Activated CD4-positive, alpha-beta T cell treated with anti-CD3 and anti-CD28 coated beads, Interleukin-2, amount 10 ng/mL, durations not matched to agents 7 days and 5 days (primary cell): ENCODE results near the gene CD38. TPM values are rescaled to one million over a fixed set of nuclear protein-coding genes. Genes with fewer than 3 reads are reported as not detected.
"Not testable (repeated sequence)": the region's sequence is repeated elsewhere in the genome, so short reads cannot be mapped to it uniquely, and the experiment has no call there.

ENCODE experiments used
- CTCF ChIA-PET: fragments of 350-600 bp; sonication (Branson Sonifier 250); formaldehyde crosslinking; loops from one replicate; lab custom pipeline; 2021; ENCODE audit warnings: antibody characterized with exemption; lab: Charles Lee
- POLR2A ChIA-PET: fragments of 350-600 bp; sonication (Branson Sonifier 250); formaldehyde crosslinking; loops from one replicate; lab custom pipeline; 2021; ENCODE audit warnings: antibody characterized with exemption; lab: Charles Lee
- DNase-seq: peaks from one replicate; pipeline ENCODE4 v3.0.0-alpha.2; 2020
- H3K27ac Mint-ChIP-seq: one replicate; pipeline ENCODE4 v1.8.0; 2021; ENCODE audit warnings: mild to moderate bottlenecking, moderate library complexity, mixed read lengths
- H3K27me3 Mint-ChIP-seq: one replicate; pipeline ENCODE4 v1.8.0; 2021; ENCODE audit warnings: mixed read lengths
- H3K36me3 Mint-ChIP-seq: one replicate; pipeline ENCODE4 v1.8.0; 2021; ENCODE audit warnings: low read depth, mixed read lengths
- H3K4me1 Mint-ChIP-seq: one replicate; pipeline ENCODE4 v1.8.0; 2021; ENCODE audit warnings: mixed read lengths
- H3K4me3 Mint-ChIP-seq: one replicate; pipeline ENCODE4 v1.8.0; 2021; ENCODE audit warnings: mild to moderate bottlenecking, moderate library complexity, mixed read lengths
- H3K9me3 Mint-ChIP-seq: one replicate; pipeline ENCODE4 v1.8.0; 2021; ENCODE audit warnings: mixed read lengths
- total RNA-seq, 2 experiments: library from RNA; stranded (reverse); gene quantifications; one replicate each; pipeline ENCODE4 v1.2.3, GENCODE V29; 2021

Gene CD38
- total RNA-seq, 2 experiments from 2014 or later, result 87.4 to 95.3 TPM

DNA sequence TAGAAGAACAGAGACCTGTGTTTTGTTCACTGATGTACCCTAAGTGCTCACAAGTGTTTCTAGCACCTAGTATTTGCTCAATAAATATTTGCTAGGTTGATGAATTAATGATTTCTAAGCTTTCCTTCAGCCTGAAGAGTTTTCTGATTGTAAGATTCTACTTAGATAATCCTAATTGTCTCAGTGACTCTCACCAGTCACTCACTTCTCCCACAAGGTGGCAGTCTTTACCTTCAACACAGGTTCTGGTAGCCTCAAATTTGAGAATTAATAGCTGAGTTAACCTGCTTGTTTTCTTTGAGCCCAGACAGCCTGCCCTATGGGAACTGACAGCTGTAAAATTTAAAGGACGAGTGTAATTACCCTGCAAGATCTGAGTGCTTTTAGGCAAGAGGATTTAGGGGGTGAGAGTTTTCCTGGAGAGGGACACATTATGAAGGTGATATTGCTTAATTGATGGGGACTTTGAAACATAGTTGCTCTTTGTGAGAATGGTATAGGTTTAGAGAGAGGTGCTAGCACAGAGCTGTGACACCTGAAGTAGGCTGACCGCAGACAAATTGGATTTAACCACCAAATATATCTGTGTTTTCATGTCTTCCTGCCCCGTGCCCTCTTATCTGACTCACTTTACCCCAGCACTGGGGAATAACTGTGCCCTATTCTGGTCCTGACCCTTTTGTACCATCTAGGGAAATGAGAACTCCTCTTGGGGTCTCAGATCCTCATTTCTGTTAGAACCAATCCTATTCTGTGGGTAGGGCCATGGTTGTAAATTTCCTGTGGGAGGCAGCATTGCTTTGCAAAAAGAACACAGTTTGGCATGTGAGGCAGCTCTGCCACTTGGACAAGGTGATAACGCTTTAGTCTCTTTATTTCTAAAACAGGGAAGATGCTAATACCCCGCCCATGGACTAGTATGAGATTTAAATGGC, 27.7 kb downstream of the CD38 start:
- Mint-ChIP-seq H3K27ac (no peak overlapping the region), H3K9me3 (no peaks in the 10 kb centered on the region), H3K36me3 (peaks cover 25% of the 10 kb centered on the region), H3K4me3 (no peak overlapping the region), H3K27me3 (no peaks in the 10 kb centered on the region), H3K4me1 (peaks cover 51% of the 10 kb centered on the region)
- ChIA-PET CTCF (interaction anchor here (0.7 to 2.6 kb wide), 8 partner anchors 11 to 151 kb away, joined by 3 to 9 read pairs (median 3); no protein-coding TSS in a partner anchor), POLR2A (no interaction called here)
- DNase-seq, result peak; percentile 62

DNA sequence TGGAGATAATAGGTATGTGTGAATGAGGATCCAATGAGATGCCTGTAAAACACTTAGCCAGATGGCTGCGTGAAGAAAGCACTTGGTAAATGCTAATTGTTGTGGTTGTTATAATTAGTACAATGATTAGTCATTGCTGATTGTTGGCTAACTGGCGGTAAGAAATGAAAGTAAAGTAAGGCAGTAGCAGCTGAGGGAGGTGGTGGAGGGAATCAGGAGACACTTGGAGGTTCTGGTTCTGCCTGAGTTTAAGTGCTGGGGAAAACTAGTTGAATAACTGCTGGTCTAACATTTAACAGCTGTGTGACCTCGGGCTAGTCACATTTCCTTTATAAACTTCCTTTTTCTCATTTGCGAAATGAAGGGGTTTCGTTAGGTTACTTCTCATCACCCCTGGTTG, 30.9 kb downstream of the CD38 start:
- H3K27ac Mint-ChIP-seq, result no peak overlapping the region
- peaks cover 47% of the 10 kb centered on the region for H3K4me1 Mint-ChIP-seq
- no peaks in the 10 kb centered on the region for H3K9me3 Mint-ChIP-seq
- H3K4me3 Mint-ChIP-seq, result no peak overlapping the region
- POLR2A ChIA-PET, result interaction anchor here (0.6 to 1.0 kb wide), 2 partner anchors 88 to 1549 kb away, joined by 3 to 9 read pairs; no protein-coding TSS in a partner anchor
- no peak for DNase-seq
- H3K27me3 Mint-ChIP-seq, result no peaks in the 10 kb centered on the region
- H3K36me3 Mint-ChIP-seq, result peaks cover 35% of the 10 kb centered on the region
- CTCF ChIA-PET, result interaction anchor here (1.0 to 1.4 kb wide), 3 partner anchors 18 to 67 kb away, joined by 3 read pairs; no protein-coding TSS in a partner anchor

DNA sequence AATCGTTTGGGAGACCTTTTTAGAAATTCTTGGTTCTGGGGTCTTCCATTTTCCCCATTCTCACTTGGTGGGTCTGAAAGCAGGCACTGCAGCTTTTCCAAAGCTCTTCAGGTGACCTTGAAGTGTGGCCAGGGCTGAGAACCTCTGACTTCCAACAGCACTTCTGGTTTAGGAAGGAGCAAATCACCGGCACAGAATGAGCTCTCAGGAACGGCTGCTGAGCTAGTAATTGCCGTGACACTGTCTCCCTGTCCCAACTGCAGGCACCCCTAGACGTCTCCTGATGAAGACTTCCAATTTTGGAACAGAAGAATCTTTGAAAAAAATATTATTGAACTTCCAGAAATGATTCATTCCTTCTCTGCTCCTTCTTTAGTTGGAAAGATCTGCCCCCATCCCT, 31.3 kb downstream of the CD38 start:
- DNase-seq, result no peak
- Mint-ChIP-seq H3K27ac (no peak overlapping the region), H3K4me1 (peaks cover 51% of the 10 kb centered on the region), H3K27me3 (no peaks in the 10 kb centered on the region), H3K36me3 (peaks cover 39% of the 10 kb centered on the region), H3K4me3 (no peak overlapping the region), H3K9me3 (no peaks in the 10 kb centered on the region)
- CTCF ChIA-PET, result interaction anchor here (1.1 to 1.4 kb wide), 2 partner anchors 18 to 68 kb away, joined by 3 read pairs; no protein-coding TSS in a partner anchor
- POLR2A ChIA-PET, result interaction anchor here (1.0 kb wide), 1 partner anchor 89 kb away, joined by 3 read pairs; no protein-coding TSS in a partner anchor

DNA sequence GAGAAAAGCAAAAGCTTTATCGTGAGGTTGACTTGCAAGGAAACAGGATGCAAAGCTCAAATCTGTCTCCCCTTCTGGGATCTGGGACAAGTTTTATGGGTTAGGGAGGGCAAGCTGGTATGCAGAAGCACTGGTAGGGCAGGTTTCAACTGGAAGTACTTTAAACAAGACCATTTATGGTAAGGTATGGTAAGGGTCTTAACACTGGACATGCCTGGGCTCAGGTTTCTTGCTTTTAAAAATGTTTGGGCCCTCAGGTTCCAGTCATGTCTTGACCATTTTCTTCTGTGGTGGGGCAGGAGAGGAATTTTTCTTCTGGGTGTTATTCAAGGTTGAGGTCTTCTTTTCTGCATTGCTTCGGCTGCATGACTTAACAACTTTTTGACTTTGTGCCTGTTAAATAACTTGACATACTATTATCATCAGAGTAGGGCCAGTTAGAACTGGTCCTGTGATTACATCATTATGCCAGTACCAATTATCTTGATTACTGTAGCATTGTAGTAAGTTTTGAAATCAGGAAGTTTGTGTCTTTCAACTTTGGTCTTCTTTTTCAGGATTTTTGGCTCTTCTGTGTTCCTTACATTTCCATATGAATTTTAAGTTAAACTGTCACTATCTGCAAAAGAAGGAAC, 33.7 kb downstream of the CD38 start:
- no peak for DNase-seq

DNA sequence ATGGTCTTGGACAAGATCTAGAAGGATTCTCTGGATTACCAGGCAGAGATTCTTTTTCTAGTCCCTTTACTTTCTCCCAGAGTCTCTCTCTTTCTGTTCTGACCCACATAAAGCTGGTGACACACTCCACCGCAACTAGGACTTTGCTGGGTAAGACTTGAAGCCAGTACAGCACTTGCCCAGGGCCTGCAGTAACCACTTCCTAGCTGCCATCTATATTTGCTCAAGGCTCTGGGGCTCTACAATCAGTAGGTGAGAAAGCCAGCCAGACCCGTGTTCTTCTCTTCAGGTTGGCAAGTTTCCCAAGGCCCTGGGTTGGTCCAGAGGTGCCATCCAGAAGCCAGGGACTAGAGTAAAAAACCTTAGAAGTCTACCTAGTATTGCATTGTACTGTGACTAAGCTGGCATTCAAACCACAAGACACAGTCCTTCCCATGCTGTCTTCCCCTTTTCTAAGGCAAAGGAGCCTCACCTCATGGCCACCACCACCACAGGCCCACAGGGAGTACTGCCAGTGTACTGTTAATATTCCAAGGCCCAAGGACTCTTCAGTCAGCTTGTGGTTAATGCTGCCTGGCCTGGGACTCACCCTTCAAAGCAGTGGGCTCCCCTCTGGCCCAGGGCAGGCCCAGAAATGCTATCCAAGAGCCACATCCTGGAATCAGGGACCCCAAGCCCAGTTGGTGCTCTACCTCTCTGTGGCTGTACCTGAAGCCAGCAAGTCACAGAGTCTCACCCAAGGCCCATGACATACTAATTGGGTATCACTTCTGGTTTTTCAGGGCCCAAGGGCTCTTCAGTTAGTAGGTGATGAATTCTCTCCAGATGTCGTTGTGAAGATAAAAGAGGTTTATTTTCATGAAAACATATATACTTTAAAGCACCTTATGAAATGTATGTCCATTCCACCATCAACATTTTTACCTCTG, 54.7 kb downstream of the CD38 start:
- no peak overlapping the region for H3K27ac Mint-ChIP-seq
- H3K9me3 Mint-ChIP-seq, result peaks cover 7% of the 10 kb centered on the region
- POLR2A ChIA-PET, result no interaction called here
- peaks cover 86% of the 10 kb centered on the region for H3K36me3 Mint-ChIP-seq
- no peaks in the 10 kb centered on the region for H3K27me3 Mint-ChIP-seq
- H3K4me1 Mint-ChIP-seq, result peaks cover 25% of the 10 kb centered on the region
- no peak overlapping the region for H3K4me3 Mint-ChIP-seq
- CTCF ChIA-PET, result no interaction called here
- DNase-seq, result no peak

More for the DNA sequence above, 33.7 kb downstream of the CD38 start:
- H3K4me3 Mint-ChIP-seq, result no peak overlapping the region
- H3K36me3 Mint-ChIP-seq, result peaks cover 54% of the 10 kb centered on the region
- no peaks in the 10 kb centered on the region for H3K27me3 Mint-ChIP-seq
- peaks cover 42% of the 10 kb centered on the region for H3K4me1 Mint-ChIP-seq
- POLR2A ChIA-PET, result no interaction called here
- H3K9me3 Mint-ChIP-seq, result no peaks in the 10 kb centered on the region
- CTCF ChIA-PET, result no interaction called here
- H3K27ac Mint-ChIP-seq, result no peak overlapping the region

- H3K4me3 Mint-ChIP-seq, result no peak overlapping the region
- CTCF ChIA-PET, result interaction anchor here (0.9 kb wide), 1 partner anchor 14 kb away, joined by 3 read pairs; no protein-coding TSS in a partner anchor
- POLR2A ChIA-PET, result no interaction called here
- H3K9me3 Mint-ChIP-seq, result peaks cover 7% of the 10 kb centered on the region
- no peaks in the 10 kb centered on the region for H3K27me3 Mint-ChIP-seq
- peaks cover 89% of the 10 kb centered on the region for H3K36me3 Mint-ChIP-seq
- H3K4me1 Mint-ChIP-seq, result peaks cover 33% of the 10 kb centered on the region
- no peak for DNase-seq
- H3K27ac Mint-ChIP-seq, result no peak overlapping the region
Observed at GRCh38 chr4:15833801-15834200, 55.7 kb downstream of the CD38 start.

GRCh38 chr4:15836362-15836761, 58.2 kb downstream of the CD38 start:
- ChIA-PET POLR2A (interaction anchor here (0.6 kb wide), 1 partner anchor 81 kb away, joined by 6 read pairs; no protein-coding TSS in a partner anchor), CTCF (interaction anchor here (0.5 kb wide), 1 partner anchor 428 kb away, joined by 3 read pairs; no protein-coding TSS in a partner anchor)
- H3K27me3 Mint-ChIP-seq, result no peaks in the 10 kb centered on the region
- H3K4me3 Mint-ChIP-seq, result no peak overlapping the region
- H3K27ac Mint-ChIP-seq, result no peak overlapping the region
- peaks cover 23% of the 10 kb centered on the region for H3K4me1 Mint-ChIP-seq
- H3K9me3 Mint-ChIP-seq, result peaks cover 4% of the 10 kb centered on the region
- no peak for DNase-seq
- peaks cover 86% of the 10 kb centered on the region for H3K36me3 Mint-ChIP-seq

GRCh38 chr4:15837591-15837990, 59.5 kb downstream of the CD38 start:
- DNase-seq, result no peak
- POLR2A ChIA-PET, result no interaction called here
- H3K36me3 Mint-ChIP-seq, result peaks cover 77% of the 10 kb centered on the region

GRCh38 chr4:15841194-15841730, 63.1 kb downstream of the CD38 start:
- H3K27ac Mint-ChIP-seq, POLR2A ChIA-PET, H3K4me3 Mint-ChIP-seq, CTCF ChIA-PET, H3K27me3 Mint-ChIP-seq, DNase-seq, H3K9me3 Mint-ChIP-seq: not testable (repeated sequence)
- Mint-ChIP-seq H3K4me1 (peaks cover 17% of the 10 kb centered on the region), H3K36me3 (peaks cover 48% of the 10 kb centered on the region)

More at GRCh38 chr4:15837591-15837990, 59.5 kb downstream of the CD38 start:
- H3K27ac Mint-ChIP-seq, result no peak overlapping the region
- peaks cover 23% of the 10 kb centered on the region for H3K4me1 Mint-ChIP-seq
- CTCF ChIA-PET, result interaction anchor here (1.1 kb wide), 1 partner anchor 25 kb away, joined by 4 read pairs; no protein-coding TSS in a partner anchor
- no peaks in the 10 kb centered on the region for H3K27me3 Mint-ChIP-seq
- no peak overlapping the region for H3K4me3 Mint-ChIP-seq
- H3K9me3 Mint-ChIP-seq, result peaks cover 5% of the 10 kb centered on the region

GRCh38 chr4:15847746-15848145, 69.6 kb downstream of the CD38 start:
- Mint-ChIP-seq H3K9me3 (no peaks in the 10 kb centered on the region), H3K27ac (no peak overlapping the region), H3K4me3 (no peak overlapping the region), H3K27me3 (no peaks in the 10 kb centered on the region), H3K4me1 (peaks cover 4% of the 10 kb centered on the region), H3K36me3 (peaks cover 39% of the 10 kb centered on the region)
- ChIA-PET POLR2A (no interaction called here), CTCF (interaction anchor here (1.5 kb wide), 1 partner anchor 14 kb away, joined by 3 read pairs; no protein-coding TSS in a partner anchor)
- DNase-seq, result no peak

GRCh38 chr4:15848191-15848842, 70.2 kb downstream of the CD38 start:
- DNase-seq, result no peak
- Mint-ChIP-seq H3K36me3 (peaks cover 41% of the 10 kb centered on the region), H3K4me1 (peaks cover 4% of the 10 kb centered on the region), H3K9me3 (no peaks in the 10 kb centered on the region), H3K27ac (no peak overlapping the region), H3K27me3 (no peaks in the 10 kb centered on the region), H3K4me3 (no peak overlapping the region)
- ChIA-PET CTCF (interaction anchor here (0.6 to 1.5 kb wide), 2 partner anchors 14 to 48 kb away, joined by 3 read pairs; no protein-coding TSS in a partner anchor), POLR2A (no interaction called here)
